ENCODE measurements around the gene KLK7.
"Not testable (repeated sequence)": the region's sequence is repeated elsewhere in the genome, so short reads cannot be mapped to it uniquely, and the experiment has no call there.

Gene KLK7

DNA sequence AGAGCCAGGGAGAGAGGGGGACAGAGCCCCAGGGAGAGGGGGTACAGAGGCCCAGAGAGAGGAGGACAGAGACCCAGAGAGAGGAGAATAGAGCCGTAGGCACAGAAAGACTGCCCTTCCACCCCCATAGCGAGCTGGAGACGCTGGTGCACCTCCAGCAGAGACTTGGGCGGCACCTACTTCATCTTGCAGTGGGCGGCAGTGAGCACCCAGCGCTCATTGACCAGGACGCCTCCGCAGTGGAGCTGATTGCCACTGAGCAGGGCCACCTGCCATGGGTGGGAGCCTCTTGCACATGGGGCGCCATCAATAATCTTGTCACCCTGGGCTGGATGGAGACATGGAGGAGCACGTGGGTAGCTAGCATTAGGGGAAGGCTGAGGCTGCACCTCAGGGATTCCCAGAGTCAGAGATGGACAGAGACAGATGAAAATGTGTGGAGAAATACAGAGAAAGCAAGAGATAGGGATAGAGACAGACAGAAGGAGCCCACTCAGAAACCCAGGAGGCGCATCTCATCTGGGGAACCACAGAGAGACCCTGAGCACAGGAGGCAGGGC, 2.0 kb downstream of the KLK7 start:
- no peak overlapping the region for H3K4me3 ChIP-seq (ENCODE audit: low read length)
- no peak overlapping the region for H2AFZ ChIP-seq (ENCODE audit: low read depth, low read length)
- no peaks in the 10 kb centered on the region for H3K36me3 ChIP-seq (ENCODE audit: insufficient read depth, low read length)
- no peaks in the 10 kb centered on the region for H3K9me3 ChIP-seq (ENCODE audit: low read length)
- peaks cover 4% of the 10 kb centered on the region for H3K27me3 ChIP-seq (ENCODE audit: insufficient read depth, low read length)
- peaks cover 7% of the 10 kb centered on the region for H3K4me1 ChIP-seq (ENCODE audit: insufficient read depth, low read length)

DNA sequence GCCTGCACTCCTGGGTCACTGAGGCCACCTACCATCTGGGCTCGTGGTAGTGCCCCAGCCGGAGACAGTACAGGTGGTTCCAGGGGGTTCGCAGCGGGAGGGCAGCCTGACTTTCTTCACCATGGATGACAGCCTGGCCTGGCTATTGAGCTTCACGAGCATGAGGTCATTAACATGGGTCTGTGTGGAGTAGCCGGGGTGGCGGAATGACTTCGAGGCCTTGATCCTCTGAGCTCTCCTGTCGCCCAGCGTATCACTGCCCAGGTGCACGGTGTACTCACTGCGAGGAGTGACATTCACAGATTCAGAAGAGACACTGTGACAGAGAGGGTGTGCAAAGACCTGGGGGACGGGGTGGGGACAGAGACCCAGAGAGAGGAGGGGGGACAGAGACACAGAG, 3.5 kb downstream of the KLK7 start:
- H2AFZ ChIP-seq (ENCODE audit: low read depth, low read length): no peak overlapping the region
- no peaks in the 10 kb centered on the region for H3K9me3 ChIP-seq (ENCODE audit: low read length)
- no peaks in the 10 kb centered on the region for H3K36me3 ChIP-seq (ENCODE audit: insufficient read depth, low read length)
- peaks cover 4% of the 10 kb centered on the region for H3K27me3 ChIP-seq (ENCODE audit: insufficient read depth, low read length)
- H3K4me3 ChIP-seq (ENCODE audit: low read length): no peak overlapping the region
- peaks cover 7% of the 10 kb centered on the region for H3K4me1 ChIP-seq (ENCODE audit: insufficient read depth, low read length)

DNA sequence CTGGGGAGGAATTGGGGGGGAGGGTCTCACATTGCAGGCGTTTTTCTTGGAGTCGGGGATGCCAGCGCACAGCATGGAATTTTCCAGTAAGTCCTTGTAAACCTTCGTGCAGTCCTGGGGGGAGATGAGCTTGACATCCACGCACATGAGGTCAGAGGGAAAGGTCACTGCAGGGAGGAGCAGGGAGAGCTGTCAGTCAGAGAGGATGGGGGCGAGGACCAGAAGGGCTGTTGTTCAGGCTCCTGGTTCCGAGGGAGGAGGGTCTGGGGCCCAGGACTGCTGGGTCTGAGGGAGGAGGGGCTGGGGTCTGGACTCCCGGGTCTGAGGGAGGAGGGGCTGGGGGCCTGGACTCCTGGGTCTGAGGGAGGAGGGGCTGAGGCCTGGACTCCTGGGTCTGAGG, 4.0 kb downstream of the KLK7 start:
- Histone ChIP-seq H3K4me1 (ENCODE audit: insufficient read depth, low read length) (peaks cover 7% of the 10 kb centered on the region), H3K36me3 (ENCODE audit: insufficient read depth, low read length) (no peaks in the 10 kb centered on the region), H3K9me3 (ENCODE audit: low read length) (no peaks in the 10 kb centered on the region), H2AFZ (ENCODE audit: low read depth, low read length) (no peak overlapping the region), H3K4me3 (ENCODE audit: low read length) (no peak overlapping the region), H3K27me3 (ENCODE audit: insufficient read depth, low read length) (peaks cover 4% of the 10 kb centered on the region)

DNA sequence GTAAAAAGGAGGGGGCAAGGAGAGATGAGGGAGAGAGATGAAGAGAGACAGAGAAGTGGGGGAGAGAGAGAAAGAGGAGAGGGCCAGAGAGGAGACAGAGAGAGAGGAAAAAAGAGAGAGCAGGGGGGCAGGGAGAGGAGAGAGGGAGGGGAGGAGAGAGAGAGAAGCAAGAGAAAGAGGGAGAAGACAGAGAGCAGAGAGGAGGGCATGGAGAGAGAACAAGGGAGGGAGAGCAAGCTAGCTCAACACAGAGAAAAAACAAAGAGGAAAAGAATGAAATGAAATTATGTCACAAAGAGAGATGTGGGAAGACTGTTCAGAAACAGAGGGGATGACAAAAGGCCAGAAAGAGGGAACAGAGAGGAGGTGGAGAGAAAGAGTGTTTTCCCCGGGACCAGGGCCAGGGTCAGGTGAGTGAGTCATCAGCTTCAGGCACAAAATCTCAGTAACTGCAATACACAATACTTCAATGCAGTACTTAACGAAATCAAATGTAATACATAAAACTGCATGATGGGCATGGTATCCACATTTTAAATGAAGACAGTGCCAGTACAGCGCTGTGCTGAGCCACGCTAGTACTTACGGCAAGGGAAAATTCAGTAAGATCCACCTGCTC, 4.8 kb downstream of the KLK7 start:
- Histone ChIP-seq H3K9me3 (ENCODE audit: low read length) (no peaks in the 10 kb centered on the region), H3K4me3 (ENCODE audit: low read length) (no peak overlapping the region), H3K36me3 (ENCODE audit: insufficient read depth, low read length) (no peaks in the 10 kb centered on the region), H2AFZ (ENCODE audit: low read depth, low read length) (no peak overlapping the region), H3K4me1 (ENCODE audit: insufficient read depth, low read length) (peaks cover 7% of the 10 kb centered on the region), H3K27me3 (ENCODE audit: insufficient read depth, low read length) (peaks cover under 1% of the 10 kb centered on the region)

DNA sequence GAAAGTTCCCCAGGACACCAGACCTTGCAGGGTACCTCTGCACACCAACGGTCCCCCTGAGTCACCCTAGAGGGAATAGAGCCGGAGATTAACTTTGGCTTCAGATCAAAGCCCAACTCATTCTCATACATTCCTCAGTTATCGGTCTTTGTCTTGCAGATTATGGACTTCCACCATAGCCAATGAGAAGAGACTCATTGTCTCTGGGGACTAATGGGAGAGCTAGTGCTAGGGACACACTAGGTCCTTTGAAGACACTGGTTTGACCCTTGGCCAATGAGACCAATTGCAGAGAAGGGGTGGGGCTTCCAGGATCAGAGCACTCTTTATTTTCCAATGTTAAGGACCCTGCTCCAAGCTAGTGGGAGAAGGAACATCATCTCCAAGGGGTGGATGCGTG, 6.1 kb downstream of the KLK7 start:
- no peaks in the 10 kb centered on the region for H3K9me3 ChIP-seq (ENCODE audit: low read length)
- H3K36me3 ChIP-seq (ENCODE audit: insufficient read depth, low read length): no peaks in the 10 kb centered on the region
- H3K4me3 ChIP-seq (ENCODE audit: low read length): no peak overlapping the region
- H3K27me3 ChIP-seq (ENCODE audit: insufficient read depth, low read length): no peaks in the 10 kb centered on the region
- H2AFZ ChIP-seq (ENCODE audit: low read depth, low read length): no peak overlapping the region
- peaks cover 7% of the 10 kb centered on the region for H3K4me1 ChIP-seq (ENCODE audit: insufficient read depth, low read length)

DNA sequence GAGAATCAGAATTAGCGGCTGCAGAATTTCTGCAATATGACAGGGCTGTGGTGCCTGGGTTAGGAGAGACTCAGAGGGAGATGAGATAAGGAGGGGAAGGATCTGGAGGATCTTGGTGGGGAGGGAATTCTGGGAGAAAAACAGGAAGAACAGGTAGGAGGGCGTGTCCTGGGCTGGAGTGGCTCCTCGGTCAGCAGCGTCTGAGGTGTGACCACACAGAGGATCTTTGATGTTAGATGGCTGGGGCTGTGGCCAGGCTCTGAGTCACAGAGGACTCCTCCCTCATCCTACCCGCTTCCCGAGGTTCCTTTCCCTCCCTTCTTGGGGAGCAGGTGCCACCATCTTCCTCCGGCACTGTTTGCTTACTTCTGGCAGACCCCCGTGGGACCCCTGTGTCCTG, 8.0 kb downstream of the KLK7 start:
- Histone ChIP-seq H2AFZ (ENCODE audit: low read depth, low read length) (no peak overlapping the region), H3K27me3 (ENCODE audit: insufficient read depth, low read length) (no peaks in the 10 kb centered on the region), H3K36me3 (ENCODE audit: insufficient read depth, low read length) (no peaks in the 10 kb centered on the region), H3K9me3 (ENCODE audit: low read length) (no peaks in the 10 kb centered on the region), H3K4me3 (ENCODE audit: low read length) (no peak overlapping the region), H3K4me1 (ENCODE audit: insufficient read depth, low read length) (peaks cover 7% of the 10 kb centered on the region)

DNA sequence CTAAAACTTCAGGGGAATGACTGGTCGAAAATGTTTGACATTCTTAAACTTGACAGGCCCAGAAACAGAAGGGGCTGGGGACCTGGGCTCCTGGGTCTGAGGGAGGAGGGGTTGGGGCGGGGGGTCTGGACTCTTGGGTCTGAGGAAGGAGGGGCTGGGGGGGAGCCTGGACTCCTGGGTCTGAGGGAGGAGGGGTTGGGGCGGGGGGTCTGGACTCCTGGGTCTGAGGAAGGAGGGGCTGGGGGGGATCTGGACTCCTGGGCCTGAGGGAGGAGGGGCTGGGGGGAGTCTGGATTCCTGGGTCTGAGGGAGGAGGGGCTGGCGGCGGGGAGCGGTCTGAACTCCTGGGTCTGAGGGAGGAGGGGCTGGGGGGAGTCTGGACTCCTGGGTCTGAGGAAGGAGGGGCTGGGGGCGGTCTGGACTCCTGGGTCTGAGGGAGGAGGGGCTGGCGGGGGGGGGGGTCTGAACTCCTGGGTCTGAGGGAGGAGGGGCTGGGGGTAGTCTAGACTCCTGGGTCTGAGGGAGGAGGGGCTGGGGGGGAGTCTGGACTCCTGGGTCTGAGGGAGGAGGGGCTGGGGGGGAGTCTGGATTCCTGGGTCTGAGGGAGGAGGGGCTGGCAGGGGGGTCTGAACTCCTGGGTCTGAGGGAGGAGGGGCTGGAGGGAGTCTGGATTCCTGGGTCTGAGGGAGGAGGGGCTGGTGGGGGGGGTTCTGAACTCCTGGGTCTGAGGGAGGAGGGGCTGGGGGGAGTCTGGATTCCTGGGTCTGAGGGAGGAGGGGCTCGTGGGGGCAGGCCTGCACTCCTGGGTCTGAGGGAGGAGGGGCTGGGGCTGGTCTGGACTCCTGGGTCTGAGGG, 8.8 kb downstream of the KLK7 start:
- Histone ChIP-seq H3K36me3 (ENCODE audit: insufficient read depth, low read length) (no peaks in the 10 kb centered on the region), H3K27me3 (ENCODE audit: insufficient read depth, low read length) (no peaks in the 10 kb centered on the region), H2AFZ (ENCODE audit: low read depth, low read length) (no peak overlapping the region), H3K4me1 (ENCODE audit: insufficient read depth, low read length) (peaks cover 7% of the 10 kb centered on the region), H3K4me3 (ENCODE audit: low read length) (no peak overlapping the region), H3K9me3 (ENCODE audit: low read length) (no peaks in the 10 kb centered on the region)

DNA sequence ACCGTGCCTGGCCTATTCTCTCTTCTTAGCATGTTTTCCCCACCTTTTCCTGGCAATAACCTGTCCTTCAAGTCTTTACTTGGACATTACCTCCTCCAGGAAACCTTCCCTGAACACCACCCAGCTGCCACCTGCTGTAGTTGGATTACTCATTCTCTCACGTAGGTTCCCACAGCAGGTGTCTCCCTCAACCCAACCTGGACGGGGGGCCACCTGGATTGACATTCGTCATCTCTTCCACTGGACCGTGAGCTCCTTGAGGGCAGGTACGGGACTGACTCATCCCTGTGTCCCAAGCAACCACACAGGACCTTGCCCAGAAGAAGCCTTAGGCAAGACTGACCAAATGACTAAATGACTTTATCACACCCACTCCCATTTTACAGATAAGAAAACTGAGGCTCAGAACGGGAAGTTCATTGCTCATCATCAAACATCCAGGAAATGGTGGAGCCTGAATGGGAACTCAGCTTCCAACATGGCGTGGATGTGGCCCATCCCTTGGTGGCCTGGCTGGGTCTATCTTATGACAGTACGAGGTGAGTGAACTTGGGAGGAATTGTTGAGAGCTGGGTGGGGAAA, 10.8 kb downstream of the KLK7 start:
- no peaks in the 10 kb centered on the region for H3K9me3 ChIP-seq (ENCODE audit: low read length)
- peaks cover 2% of the 10 kb centered on the region for H3K4me1 ChIP-seq (ENCODE audit: insufficient read depth, low read length)
- no peak overlapping the region for H2AFZ ChIP-seq (ENCODE audit: low read depth, low read length)
- no peak overlapping the region for H3K4me3 ChIP-seq (ENCODE audit: low read length)
- no peaks in the 10 kb centered on the region for H3K36me3 ChIP-seq (ENCODE audit: insufficient read depth, low read length)
- H3K27me3 ChIP-seq (ENCODE audit: insufficient read depth, low read length): no peaks in the 10 kb centered on the region

DNA sequence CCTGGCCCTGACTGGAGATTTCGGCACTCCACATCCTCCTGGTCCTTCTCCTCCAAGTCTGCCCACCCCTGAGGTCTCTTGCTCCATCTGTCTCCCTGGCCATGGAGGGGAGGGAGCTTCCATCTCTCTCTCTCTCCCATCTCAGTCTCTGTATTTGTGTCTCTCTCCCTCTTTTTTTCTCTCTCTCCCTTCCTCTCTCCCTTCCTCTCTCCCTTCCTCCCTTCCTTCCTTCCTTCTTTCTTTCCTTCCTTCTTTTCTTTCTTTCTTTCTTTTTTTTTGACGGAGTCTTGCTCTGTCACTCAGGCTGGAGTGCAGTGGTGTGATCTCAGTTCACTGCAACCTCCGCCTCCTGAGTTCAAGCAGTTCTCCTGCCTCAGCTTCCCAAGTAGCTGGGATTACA, 13.9 kb downstream of the KLK7 start:
- not testable (repeated sequence) for H3K36me3 ChIP-seq (ENCODE audit: insufficient read depth, low read length); H2AFZ ChIP-seq (ENCODE audit: low read depth, low read length); H3K27me3 ChIP-seq (ENCODE audit: insufficient read depth, low read length); H3K4me3 ChIP-seq (ENCODE audit: low read length); H3K9me3 ChIP-seq (ENCODE audit: low read length); H3K4me1 ChIP-seq (ENCODE audit: insufficient read depth, low read length)

DNA sequence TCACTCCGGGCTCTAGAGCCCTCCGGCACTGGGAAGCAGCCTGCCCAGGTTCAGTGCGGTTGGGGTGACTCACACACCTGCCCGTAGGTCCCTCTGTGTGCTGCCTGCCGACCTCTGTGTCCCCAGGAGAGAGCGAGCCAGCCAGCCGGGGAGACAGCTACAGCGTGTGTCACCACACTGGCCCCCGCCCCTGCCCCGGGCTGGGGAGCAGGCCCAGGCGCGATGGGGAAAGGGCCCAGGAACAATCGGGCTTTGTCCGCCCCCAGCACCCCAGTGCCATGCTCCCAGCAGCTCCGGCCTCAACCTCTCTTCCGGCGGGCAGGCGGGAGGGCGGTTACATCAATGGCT, 14.3 kb downstream of the KLK7 start, which contains the start of gene KLK6:
KLK6 (minus strand) TSS at position 179 of the 348 bp plus-strand sequence. CDS start 1,487 bp downstream, outside the sequence.
- no peak within 1 kb of the TSS for H3K4me3 ChIP-seq (ENCODE audit: low read length)
- no peaks in the 10 kb centered on the region for H3K9me3 ChIP-seq (ENCODE audit: low read length)
- H3K4me1 ChIP-seq (ENCODE audit: insufficient read depth, low read length): peaks cover 2% of the 10 kb centered on the region
- peaks cover 4% of the 10 kb centered on the region for H3K27me3 ChIP-seq (ENCODE audit: insufficient read depth, low read length)
- H2AFZ ChIP-seq (ENCODE audit: low read depth, low read length): no peak within 1 kb of the TSS
- H3K36me3 ChIP-seq (ENCODE audit: insufficient read depth, low read length): no peaks in the 10 kb centered on the region

DNA sequence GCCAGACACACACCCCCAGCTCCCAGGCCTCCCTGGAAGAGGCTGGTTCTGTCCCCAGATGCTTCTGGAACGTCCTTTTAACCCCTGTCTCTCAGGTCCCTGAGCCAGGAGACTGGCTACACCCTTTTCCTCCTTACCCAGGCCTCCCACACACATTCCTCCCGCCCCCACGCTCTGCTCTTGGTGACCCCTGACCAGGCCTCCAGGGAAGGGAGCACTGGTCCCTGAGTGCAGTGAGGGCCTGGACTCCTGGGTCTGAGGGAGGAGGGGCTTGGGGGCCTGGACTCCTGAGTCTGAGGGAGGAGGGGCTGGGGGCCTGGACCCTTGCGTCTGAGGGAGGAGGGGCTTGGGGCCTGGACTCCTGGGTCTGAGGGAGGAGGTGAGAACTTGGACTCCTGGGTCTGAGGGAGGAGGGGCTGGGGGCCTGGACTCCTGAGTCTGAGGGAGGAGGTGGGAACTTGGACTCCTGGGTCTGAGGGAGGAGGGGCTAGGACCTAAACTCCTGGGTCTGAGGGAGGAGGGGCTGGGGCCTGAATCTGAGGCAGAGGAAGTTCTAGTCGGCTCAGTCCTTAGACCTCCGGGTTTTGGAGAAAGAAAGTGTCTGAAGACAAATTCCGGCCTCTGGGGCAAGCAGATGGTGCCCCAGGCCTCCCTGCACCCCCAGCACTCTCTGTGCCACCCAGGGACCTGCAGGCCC, 14.9 kb downstream of the KLK7 start:
- Histone ChIP-seq H3K4me3 (ENCODE audit: low read length) (no peak overlapping the region), H3K4me1 (ENCODE audit: insufficient read depth, low read length) (peaks cover 2% of the 10 kb centered on the region), H2AFZ (ENCODE audit: low read depth, low read length) (no peak overlapping the region), H3K27me3 (ENCODE audit: insufficient read depth, low read length) (peaks cover 6% of the 10 kb centered on the region), H3K36me3 (ENCODE audit: insufficient read depth, low read length) (no peaks in the 10 kb centered on the region), H3K9me3 (ENCODE audit: low read length) (no peaks in the 10 kb centered on the region)

DNA sequence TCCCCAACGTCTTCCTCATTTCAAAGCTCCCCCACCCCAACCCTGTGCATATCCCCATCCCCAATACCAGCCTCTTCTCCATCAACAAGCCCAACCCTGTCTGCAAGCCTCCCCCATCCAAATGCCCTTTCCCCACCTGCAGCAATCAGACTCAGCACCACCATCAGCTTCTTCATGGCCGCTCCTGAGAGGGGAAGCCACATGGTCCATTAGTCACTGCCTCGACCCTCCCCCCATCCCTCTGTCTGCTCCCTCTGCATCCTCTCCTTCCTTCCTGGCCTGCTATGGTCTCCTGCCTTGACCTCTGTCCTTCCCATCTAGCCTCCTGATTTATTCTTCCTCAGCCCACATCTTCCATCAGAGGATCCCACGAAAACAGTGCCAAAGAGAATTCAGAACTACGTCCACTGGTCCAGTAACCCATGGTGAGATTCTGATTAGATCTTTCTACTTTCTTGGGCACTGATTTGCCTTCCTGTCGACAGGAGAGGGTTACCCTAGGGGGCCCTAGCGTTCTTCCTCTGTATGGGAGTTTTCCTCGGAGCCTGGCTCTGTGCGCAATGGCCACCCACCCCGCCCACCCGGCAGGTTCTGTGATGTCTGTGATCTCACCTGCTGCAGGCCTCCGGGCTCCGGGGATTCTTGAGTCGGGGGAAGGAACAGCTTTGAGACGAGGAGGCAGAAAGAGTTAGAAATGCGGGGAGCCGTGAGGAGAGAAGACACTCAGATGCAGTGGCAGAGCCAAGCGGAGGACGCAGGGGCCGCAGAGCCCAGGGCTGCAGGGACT, 15.6 kb downstream of the KLK7 start:
- Histone ChIP-seq H3K4me3 (ENCODE audit: low read length) (no peak overlapping the region), H3K9me3 (ENCODE audit: low read length) (no peaks in the 10 kb centered on the region), H3K4me1 (ENCODE audit: insufficient read depth, low read length) (peaks cover 2% of the 10 kb centered on the region), H3K27me3 (ENCODE audit: insufficient read depth, low read length) (peaks cover 6% of the 10 kb centered on the region), H2AFZ (ENCODE audit: low read depth, low read length) (no peak overlapping the region), H3K36me3 (ENCODE audit: insufficient read depth, low read length) (no peaks in the 10 kb centered on the region)
